Stimulated activated CD4-positive, alpha-beta T cell treated with anti-CD3 and anti-CD28 coated beads, Interleukin-2, amount 100 ng/mL, for 48 hours (primary cell): ENCODE measurements around the gene DOC2A.
"Not testable (repeated sequence)": the region's sequence is repeated elsewhere in the genome, so short reads cannot be mapped to it uniquely, and the experiment has no call there.

Experiments used
- DNase-seq, 2 donors: peaks; one replicate each; pipeline ENCODE4 v3.0.0-alpha.2; 2020

Gene DOC2A

GRCh38 chr16:29963021-29963743 lies 47.6 kb downstream of the DOC2A start:
- DNase-seq, result no peak

GRCh38 chr16:29962344-29962994 lies 48.4 kb downstream of the DOC2A start:
- no peak for DNase-seq

GRCh38 chr16:29961479-29962343 lies 49.1 kb downstream of the DOC2A start, which contains the start of gene TMEM219:
Gene TMEM219 (plus strand): TSS chr16:29962079. CDS start chr16:29963144, 1,065 bp downstream.
- peak; percentile 92 to 96 for DNase-seq

GRCh38 chr16:29961127-29961478 lies 49.7 kb downstream of the DOC2A start:
- DNase-seq, result no peak

GRCh38 chr16:29959821-29960220 lies 51.0 kb downstream of the DOC2A start:
- not testable (repeated sequence) for DNase-seq

- no peak for DNase-seq
These were observed 51.5 kb downstream of the DOC2A start for GRCh38 chr16:29959293-29959692.

GRCh38 chr16:29958756-29959155 lies 52.1 kb downstream of the DOC2A start:
- DNase-seq, result no peak
